ENCODE data around the gene ANKRD12.
A peak's percentile ranks its signal among the peaks of the same experiment; 100 is the strongest.

ANKRD12 gene

GRCh38 chr18:9329471-9329870, 192.9 kb downstream of the ANKRD12 start:
- intact Hi-C loops (cut with DNase I), result no loop called here
- DNase-seq, result no peak

- DNase-seq, result no peak
- intact Hi-C loops (cut with DNase I), result loop anchor here (10.0 kb wide), 1 partner anchor 196 kb away; the partner anchor contains the start of gene ANKRD12
Observed at GRCh38 chr18:9330419-9330818, 193.8 kb downstream of the ANKRD12 start.

- intact Hi-C loops (cut with DNase I), result loop anchor here (2.0 to 10.0 kb wide), 3 partner anchors 141 to 261 kb away; partner anchors contain the start of genes ANKRD12 and RALBP1
- peak in 6 of 10 donors; percentile 12 to 88 (median 58) for DNase-seq
Observed at GRCh38 chr18:9333441-9334328, 197.1 kb downstream of the ANKRD12 start.

GRCh38 chr18:9334329-9334972, 197.9 kb downstream of the ANKRD12 start, which contains the start of gene TWSG1:
TSS of gene TWSG1 (plus strand) at chr18:9334773. CDS start at chr18:9337230, 2,457 bp downstream.
- peak; percentile 79 to 98 (median 90) for DNase-seq
- intact Hi-C loops (cut with DNase I), result loop anchor here (2.0 to 10.0 kb wide), 3 partner anchors 140 to 262 kb away; partner anchors contain the start of genes ANKRD12 and RALBP1

- peak in 9 of 10 donors; percentile 15 to 90 (median 43) for DNase-seq
Observed at GRCh38 chr18:9334973-9335696, 198.6 kb downstream of the ANKRD12 start.

More at GRCh38 chr18:9334973-9335696, 198.6 kb downstream of the ANKRD12 start:
- intact Hi-C loops (cut with DNase I), result loop anchor here (2.0 to 10.0 kb wide), 3 partner anchors 140 to 262 kb away; partner anchors contain the start of genes ANKRD12 and RALBP1
